Measurements from ENCODE around the gene OPN5. TPM values are rescaled to one million over a fixed set of nuclear protein-coding genes. Genes with fewer than 3 reads are reported as not detected.

OPN5 gene
- total RNA-seq, 1 donor from 2014 or later = not detected

DNA sequence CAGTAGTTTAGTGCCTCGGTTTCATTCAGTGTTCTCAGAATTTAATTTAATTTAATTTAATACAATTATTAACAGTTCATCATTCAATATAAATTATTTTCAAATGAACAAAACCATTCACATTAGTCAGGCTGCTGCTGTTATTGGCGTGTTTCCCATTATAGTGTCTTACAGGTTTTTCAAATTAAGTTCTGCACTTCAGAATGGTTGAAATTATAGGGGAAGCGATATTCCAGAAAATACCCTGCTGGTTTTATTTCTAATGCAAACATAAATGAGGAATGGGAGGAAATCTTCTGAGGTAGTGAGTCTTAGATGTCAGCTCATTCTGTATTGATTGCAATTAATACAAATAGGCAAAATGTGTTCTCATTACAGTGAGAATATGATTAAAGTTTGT is 37.6 kb downstream of the OPN5 start:
- DNase-seq (ENCODE audit: extremely low spot score, unreplicated experiment) = no peak
- H3K27me3 Mint-ChIP-seq (ENCODE audit: unreplicated experiment) = peaks cover 18% of the 10 kb centered on the region
- TF ChIP-seq, protein P1, sequence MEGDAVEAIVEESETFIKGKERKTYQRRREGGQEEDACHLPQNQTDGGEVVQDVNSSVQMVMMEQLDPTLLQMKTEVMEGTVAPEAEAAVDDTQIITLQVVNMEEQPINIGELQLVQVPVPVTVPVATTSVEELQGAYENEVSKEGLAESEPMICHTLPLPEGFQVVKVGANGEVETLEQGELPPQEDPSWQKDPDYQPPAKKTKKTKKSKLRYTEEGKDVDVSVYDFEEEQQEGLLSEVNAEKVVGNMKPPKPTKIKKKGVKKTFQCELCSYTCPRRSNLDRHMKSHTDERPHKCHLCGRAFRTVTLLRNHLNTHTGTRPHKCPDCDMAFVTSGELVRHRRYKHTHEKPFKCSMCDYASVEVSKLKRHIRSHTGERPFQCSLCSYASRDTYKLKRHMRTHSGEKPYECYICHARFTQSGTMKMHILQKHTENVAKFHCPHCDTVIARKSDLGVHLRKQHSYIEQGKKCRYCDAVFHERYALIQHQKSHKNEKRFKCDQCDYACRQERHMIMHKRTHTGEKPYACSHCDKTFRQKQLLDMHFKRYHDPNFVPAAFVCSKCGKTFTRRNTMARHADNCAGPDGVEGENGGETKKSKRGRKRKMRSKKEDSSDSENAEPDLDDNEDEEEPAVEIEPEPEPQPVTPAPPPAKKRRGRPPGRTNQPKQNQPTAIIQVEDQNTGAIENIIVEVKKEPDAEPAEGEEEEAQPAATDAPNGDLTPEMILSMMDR (IDR thresholded peaks at IDR 0.05) = no peak
- no peaks in the 10 kb centered on the region for H3K9me3 Mint-ChIP-seq (ENCODE audit: unreplicated experiment)
- H3K36me3 Mint-ChIP-seq (ENCODE audit: unreplicated experiment) = no peaks in the 10 kb centered on the region
- H3K4me1 Mint-ChIP-seq (ENCODE audit: unreplicated experiment) = no peaks in the 10 kb centered on the region
- no peak overlapping the region for H3K27ac Mint-ChIP-seq (ENCODE audit: unreplicated experiment)
- H3K4me3 Mint-ChIP-seq (ENCODE audit: unreplicated experiment) = no peak overlapping the region

DNA sequence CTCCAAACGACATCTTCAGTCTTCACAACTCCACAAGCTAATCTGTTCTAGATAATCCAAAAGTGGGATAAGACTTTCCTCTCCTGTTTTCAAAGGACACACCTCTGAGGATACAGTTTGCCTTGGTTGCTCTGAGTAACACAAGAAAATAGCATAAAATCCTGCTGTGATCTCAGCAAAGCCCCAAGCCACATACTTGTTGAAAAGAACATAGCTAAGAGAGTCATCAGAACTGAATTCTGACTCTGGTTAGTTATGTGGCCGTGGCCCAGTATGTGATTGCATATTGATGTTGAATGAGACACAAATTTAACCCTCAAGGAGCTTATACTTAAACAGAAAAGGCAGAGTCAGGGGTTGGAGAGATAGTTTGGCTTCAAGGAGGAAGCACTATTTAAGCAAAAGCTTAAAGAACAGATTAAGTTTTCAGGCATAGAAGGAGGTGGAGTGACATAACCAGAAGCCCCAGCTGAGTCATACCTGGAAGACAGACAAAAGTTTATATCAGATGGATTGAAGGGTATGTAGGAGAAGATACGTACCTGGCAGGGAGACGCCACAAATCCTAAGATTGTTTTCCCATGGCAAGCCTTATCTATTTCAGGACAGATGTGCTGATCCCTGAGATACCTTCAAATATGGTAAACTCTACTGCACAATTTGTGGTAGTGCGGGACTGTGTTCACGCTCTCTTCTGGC is 41.2 kb downstream of the OPN5 start:
- H3K4me3 Mint-ChIP-seq (ENCODE audit: unreplicated experiment) = no peak overlapping the region
- peaks cover 33% of the 10 kb centered on the region for H3K27me3 Mint-ChIP-seq (ENCODE audit: unreplicated experiment)
- TF ChIP-seq, protein P1 (IDR thresholded peaks at IDR 0.05) = no peak
- H3K9me3 Mint-ChIP-seq (ENCODE audit: unreplicated experiment) = no peaks in the 10 kb centered on the region
- H3K27ac Mint-ChIP-seq (ENCODE audit: unreplicated experiment) = no peak overlapping the region
- H3K36me3 Mint-ChIP-seq (ENCODE audit: unreplicated experiment) = no peaks in the 10 kb centered on the region
- H3K4me1 Mint-ChIP-seq (ENCODE audit: unreplicated experiment) = no peaks in the 10 kb centered on the region
- DNase-seq (ENCODE audit: extremely low spot score, unreplicated experiment) = no peak

DNA sequence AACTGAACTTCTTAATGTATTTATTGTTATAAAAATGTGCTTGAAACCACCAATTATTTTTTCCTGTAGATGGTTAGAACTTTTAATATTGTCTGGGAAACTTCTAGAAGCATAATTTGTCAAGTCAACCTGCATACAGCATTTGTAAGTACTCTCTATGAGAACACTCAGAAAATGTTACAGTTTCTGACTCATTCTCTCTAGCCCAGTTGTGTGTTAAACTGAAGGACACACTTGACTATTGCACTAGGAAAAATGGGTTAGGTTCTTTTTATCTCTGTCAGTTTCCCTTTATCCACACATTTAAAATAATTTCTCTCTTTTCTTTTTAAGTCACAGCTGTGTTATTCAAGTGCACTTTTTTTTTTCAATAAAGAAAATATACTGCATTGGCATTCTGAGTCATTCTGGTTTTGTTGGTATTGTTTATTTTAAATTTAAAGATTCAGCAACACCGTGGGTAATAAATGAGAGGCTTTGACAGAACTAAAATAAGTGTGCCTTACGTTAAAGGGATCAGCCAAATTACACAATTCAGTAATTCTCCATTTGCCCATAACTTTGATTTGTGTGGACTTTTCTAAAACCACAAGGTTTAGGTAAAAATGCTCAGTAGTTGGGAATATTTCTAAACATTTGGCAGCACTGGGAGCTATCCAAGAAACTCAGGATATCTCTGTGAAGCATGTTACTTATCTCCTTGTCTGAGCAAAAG is 50.7 kb downstream of the OPN5 start:
- no peak overlapping the region for H3K4me3 Mint-ChIP-seq (ENCODE audit: unreplicated experiment)
- no peaks in the 10 kb centered on the region for H3K9me3 Mint-ChIP-seq (ENCODE audit: unreplicated experiment)
- TF ChIP-seq, protein P1 (IDR thresholded peaks at IDR 0.05) = no peak
- no peak overlapping the region for H3K27ac Mint-ChIP-seq (ENCODE audit: unreplicated experiment)
- DNase-seq (ENCODE audit: extremely low spot score, unreplicated experiment) = no peak
- H3K27me3 Mint-ChIP-seq (ENCODE audit: unreplicated experiment) = peaks cover 15% of the 10 kb centered on the region
- H3K36me3 Mint-ChIP-seq (ENCODE audit: unreplicated experiment) = no peaks in the 10 kb centered on the region
- peaks cover 14% of the 10 kb centered on the region for H3K4me1 Mint-ChIP-seq (ENCODE audit: unreplicated experiment)

DNA sequence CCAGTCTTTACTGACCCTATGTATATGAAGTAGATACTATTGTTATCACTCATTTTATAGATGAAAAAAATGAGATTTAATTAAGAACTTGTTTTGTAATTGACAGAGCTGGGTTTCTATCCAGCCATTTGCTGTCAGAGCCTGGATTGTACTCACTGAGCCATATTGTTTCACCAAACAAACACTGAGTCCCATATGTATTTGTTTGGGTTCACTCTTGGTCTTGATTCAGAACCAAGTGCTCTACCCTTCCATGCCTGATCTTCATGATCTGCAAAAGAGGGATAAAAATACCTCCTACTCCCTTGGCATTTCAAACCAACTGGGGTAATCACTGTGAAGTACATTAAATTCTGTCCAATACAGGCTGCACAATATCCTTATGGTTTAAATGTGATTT is 52.4 kb downstream of the OPN5 start:
- Mint-ChIP-seq H3K36me3 (ENCODE audit: unreplicated experiment) (no peaks in the 10 kb centered on the region), H3K27ac (ENCODE audit: unreplicated experiment) (no peak overlapping the region), H3K4me1 (ENCODE audit: unreplicated experiment) (peaks cover 14% of the 10 kb centered on the region), H3K9me3 (ENCODE audit: unreplicated experiment) (no peaks in the 10 kb centered on the region), H3K27me3 (ENCODE audit: unreplicated experiment) (peaks cover 6% of the 10 kb centered on the region), H3K4me3 (ENCODE audit: unreplicated experiment) (no peak overlapping the region)
- DNase-seq (ENCODE audit: extremely low spot score, unreplicated experiment) = no peak
- TF ChIP-seq, protein P1 (IDR thresholded peaks at IDR 0.05) = no peak

DNA sequence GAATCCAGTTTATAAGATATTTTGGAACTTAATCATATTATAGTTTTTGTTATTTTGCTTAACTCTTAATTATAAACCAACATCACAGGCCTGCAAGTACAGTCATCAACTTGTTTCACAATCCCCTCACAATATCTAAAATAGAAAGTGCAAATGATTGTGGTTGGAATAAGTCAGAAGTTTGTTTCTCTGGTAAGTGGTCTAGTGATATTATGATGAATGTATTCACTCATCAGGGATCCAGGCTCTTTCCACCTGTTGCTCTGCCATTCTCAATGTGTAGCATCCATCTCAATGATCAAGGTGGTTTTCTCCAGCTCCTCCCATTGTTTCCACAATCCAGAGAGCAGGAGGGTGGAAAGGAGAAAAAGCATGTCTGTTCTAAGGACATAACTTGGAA is 54.2 kb downstream of the OPN5 start:
- Mint-ChIP-seq H3K27ac (ENCODE audit: unreplicated experiment) (no peak overlapping the region), H3K36me3 (ENCODE audit: unreplicated experiment) (no peaks in the 10 kb centered on the region), H3K4me3 (ENCODE audit: unreplicated experiment) (no peak overlapping the region), H3K4me1 (ENCODE audit: unreplicated experiment) (peaks cover 14% of the 10 kb centered on the region), H3K9me3 (ENCODE audit: unreplicated experiment) (no peaks in the 10 kb centered on the region), H3K27me3 (ENCODE audit: unreplicated experiment) (peaks cover 6% of the 10 kb centered on the region)
- DNase-seq (ENCODE audit: extremely low spot score, unreplicated experiment) = no peak
- TF ChIP-seq, protein P1 (IDR thresholded peaks at IDR 0.05) = no peak
